IMR-90 (cell line): Measurements from ENCODE around the gene CCNC. TPM values are rescaled to one million over a fixed set of nuclear protein-coding genes. Genes with fewer than 3 reads are reported as not detected.

Experiments used
- ATAC-seq: fragments of 200-7000 bp; cut with Tn5 transposase; 2 replicates; pipeline ENCODE4 v1.9.1; 2020; ENCODE audit warnings: low read depth, mild to moderate bottlenecking, moderate library complexity
- BruUV-seq: library from RNA; stranded (reverse); fragments of 400-500 nt; replicated peaks from 2 replicates; lab custom pipeline; 2021; lab: Mats Ljungman, UMichigan
- CTCF ChIA-PET: fragments of 300-600 bp; formaldehyde crosslinking; extraction: SDS; loops from one replicate; lab custom pipeline; 2021; ENCODE audit warnings: antibody characterized with exemption; lab: Yijun Ruan, JAX
- POLR2A ChIA-PET: fragments of 300-600 bp; sonication (Branson Sonifier 250); formaldehyde crosslinking; loops from one replicate; lab custom pipeline; 2022; ENCODE audit warnings: antibody characterized with exemption; ENCODE audit not compliant: unreplicated experiment; lab: Charles Lee
- DNase-seq: peaks from one replicate; pipeline ENCODE4 v3.0.0; 2013
- H2AFZ ChIP-seq: replicated peaks from 2 replicates; pipeline ENCODE3; 2013; ENCODE audit warnings: low read length, mild to moderate bottlenecking; ENCODE audit not compliant: poor library complexity
- H2AK5ac ChIP-seq: 2 replicates; pipeline ENCODE4 v1.6.1; 2013; ENCODE audit warnings: low read depth, low read length, inconsistent platforms
- H2AK9ac ChIP-seq: replicated peaks from 2 replicates; pipeline ENCODE3; 2013; ENCODE audit warnings: mild to moderate bottlenecking, low read depth, low read length, moderate library complexity; ENCODE audit not compliant: poor library complexity
- H2BK120ac ChIP-seq: 2 replicates; pipeline ENCODE4 v1.6.1; 2013; ENCODE audit warnings: low read depth, low read length, inconsistent platforms
- H2BK15ac ChIP-seq: 3 replicates; pipeline ENCODE4 v1.6.1; 2013; ENCODE audit warnings: low read depth, low read length, inconsistent platforms
- H2BK20ac ChIP-seq: 2 replicates; pipeline ENCODE4 v1.6.1; 2013; ENCODE audit warnings: low read depth, mild to moderate bottlenecking, inconsistent platforms, low read length, moderate library complexity
- H2BK5ac ChIP-seq: 2 replicates; pipeline ENCODE4 v1.6.1; 2013; ENCODE audit warnings: mild to moderate bottlenecking, low read depth, low read length, inconsistent platforms; ENCODE audit not compliant: poor library complexity, severe bottlenecking
- H3K14ac ChIP-seq: replicated peaks from 2 replicates; pipeline ENCODE4 v1.6.1; 2013; ENCODE audit warnings: low read depth, low read length, inconsistent platforms
- H3K18ac ChIP-seq: 2 replicates; pipeline ENCODE4 v1.6.1; 2013; ENCODE audit warnings: low read depth, low read length, control low read depth
- H3K23ac ChIP-seq: 2 replicates; pipeline ENCODE4 v1.6.1; 2013; ENCODE audit warnings: low read depth, low read length, inconsistent platforms
- H3K27ac ChIP-seq: 2 replicates; pipeline ENCODE4 v1.5.1; 2013; ENCODE audit warnings: mild to moderate bottlenecking, control low read depth, low read length; ENCODE audit not compliant: insufficient read depth
- H3K27me3 ChIP-seq: 2 replicates; pipeline ENCODE4 v1.6.1; 2013; ENCODE audit warnings: low read length; ENCODE audit not compliant: control insufficient read depth, insufficient read depth
- H3K36me3 ChIP-seq: 2 replicates; pipeline ENCODE4 v1.6.1; 2013; ENCODE audit warnings: low read length, mixed read lengths; ENCODE audit not compliant: control insufficient read depth, insufficient read depth
- H3K4ac ChIP-seq: 2 replicates; pipeline ENCODE4 v1.6.1; 2013; ENCODE audit warnings: low read depth, low read length, inconsistent platforms
- H3K4me1 ChIP-seq: 2 replicates; pipeline ENCODE4 v1.6.1; 2013; ENCODE audit warnings: low read length, mixed read lengths; ENCODE audit not compliant: control insufficient read depth, insufficient read depth
- H3K4me2 ChIP-seq: 2 replicates; pipeline ENCODE4 v1.6.1; 2013; ENCODE audit warnings: low read depth, mild to moderate bottlenecking, control low read depth, low read length, moderate library complexity
- H3K4me3 ChIP-seq: 2 replicates; pipeline ENCODE4 v1.5.1; 2013; ENCODE audit warnings: low read depth, mild to moderate bottlenecking, control low read depth, low read length, moderate library complexity; ENCODE audit not compliant: insufficient read depth
- H3K56ac ChIP-seq: 2 replicates; pipeline ENCODE4 v1.6.1; 2013; ENCODE audit warnings: low read length, inconsistent platforms; ENCODE audit not compliant: insufficient read depth; ENCODE audit errors: extremely low read depth
- H3K79me1 ChIP-seq, 2 experiments: 2 replicates each; pipeline ENCODE4 v1.6.1; 2013; ENCODE audit warnings: low read length in 2 of 2, inconsistent platforms in 1 of 2, low read depth in 1 of 2
- H3K9ac ChIP-seq: 2 replicates; pipeline ENCODE4 v1.6.1; 2013; ENCODE audit warnings: low read depth, low read length, control low read depth
- H3K9me1 ChIP-seq: 2 replicates; pipeline ENCODE4 v1.6.1; 2013; ENCODE audit warnings: low read length, inconsistent platforms; ENCODE audit not compliant: insufficient read depth
- H3K9me3 ChIP-seq: 2 replicates; pipeline ENCODE4 v1.6.1; 2013; ENCODE audit warnings: low read length; ENCODE audit not compliant: control insufficient read depth, insufficient read depth
- H4K20me1 ChIP-seq: 2 replicates; pipeline ENCODE4 v1.6.1; 2013; ENCODE audit warnings: low read length, inconsistent platforms; ENCODE audit not compliant: insufficient read depth
- H4K5ac ChIP-seq: 2 replicates; pipeline ENCODE4 v1.6.1; 2013; ENCODE audit warnings: mild to moderate bottlenecking, low read depth, low read length, control low read depth
- H4K8ac ChIP-seq, 2 experiments: 2 replicates each; pipeline ENCODE4 v1.6.1; 2013; ENCODE audit warnings: low read depth in 2 of 2, low read length in 2 of 2, control low read depth in 1 of 2, inconsistent platforms in 1 of 2
- H4K91ac ChIP-seq: 2 replicates; pipeline ENCODE4 v1.6.1; 2013; ENCODE audit warnings: low read depth, low read length, inconsistent platforms; ENCODE audit not compliant: insufficient read depth
- BHLHE40 ChIP-seq: fragments of 150-350 bp; IDR thresholded peaks from 2 replicates; pipeline ENCODE4 v1.6.1; 2016; ENCODE audit warnings: mild to moderate bottlenecking, low read depth, low read length
- CEBPB ChIP-seq: IDR thresholded peaks from 2 replicates; pipeline ENCODE4 v1.6.1; 2012; ENCODE audit warnings: low read depth, low read length, improper control_type of control experiment
- CHD1 ChIP-seq: IDR thresholded peaks from 2 replicates; pipeline ENCODE4 v1.6.1; 2012; ENCODE audit warnings: low read depth, low read length, improper control_type of control experiment
- CTCF ChIP-seq: conservative IDR thresholded peaks from 2 replicates; pipeline ENCODE4 v1.5.1; 2012; ENCODE audit warnings: mild to moderate bottlenecking, low read depth, low read length, improper control_type of control experiment
- ELK1 ChIP-seq: fragments of 150-350 bp; IDR thresholded peaks from 2 replicates; pipeline ENCODE4 v1.6.1; 2016; ENCODE audit warnings: low read depth, mild to moderate bottlenecking, low read length, moderate library complexity, borderline replicate concordance
- FOS ChIP-seq: fragments of 150-350 bp; IDR thresholded peaks from 2 replicates; pipeline ENCODE4 v1.6.1; 2016; ENCODE audit warnings: low read depth, low read length
- MAFK ChIP-seq: IDR thresholded peaks from 2 replicates; pipeline ENCODE4 v1.6.1; 2012; ENCODE audit warnings: low read depth, low read length, improper control_type of control experiment
- MAZ ChIP-seq: IDR thresholded peaks from 2 replicates; pipeline ENCODE4 v1.6.1; 2012; ENCODE audit warnings: low read depth, mild to moderate bottlenecking, low read length, improper control_type of control experiment, moderate library complexity, borderline replicate concordance
- MXI1 ChIP-seq: IDR thresholded peaks from 2 replicates; pipeline ENCODE4 v1.6.1; 2012; ENCODE audit warnings: low read depth, mild to moderate bottlenecking, low read length, moderate library complexity, borderline replicate concordance
- NFE2L2 ChIP-seq: fragments of 150-350 bp; IDR thresholded peaks from 2 replicates; pipeline ENCODE4 v1.6.1; 2016; ENCODE audit warnings: low read depth, mild to moderate bottlenecking, low read length
- POLR2A ChIP-seq: IDR thresholded peaks from 2 replicates; pipeline ENCODE4 v1.6.1; 2012; ENCODE audit warnings: mild to moderate bottlenecking, low read depth, low read length
- RAD21 ChIP-seq: IDR thresholded peaks from 2 replicates; pipeline ENCODE4 v1.6.1; 2012; ENCODE audit warnings: low read length, improper control_type of control experiment
- RCOR1 ChIP-seq: IDR thresholded peaks from 2 replicates; pipeline ENCODE4 v1.6.1; 2012; ENCODE audit warnings: mild to moderate bottlenecking, low read length, improper control_type of control experiment; ENCODE audit not compliant: insufficient replicate concordance
- RFX5 ChIP-seq: IDR thresholded peaks from 2 replicates; pipeline ENCODE4 v1.8.0; 2012; ENCODE audit warnings: low read depth, mild to moderate bottlenecking, low read length, moderate library complexity
- SMC3 ChIP-seq: fragments of 150-350 bp; IDR thresholded peaks from 2 replicates; pipeline ENCODE4 v1.6.1; 2016; ENCODE audit warnings: low read depth, mild to moderate bottlenecking, antibody characterized with exemption, low read length, moderate library complexity
- WGBS, 2 experiments: methylation state at CpG; one replicate each; pipeline versions ENCODE4 v1.1.5 to v1.1.7; 2013; ENCODE audit warnings: missing lambda C conversion rate in 2 of 2; ENCODE audit not compliant: insufficient read length in 1 of 2; ENCODE audit errors: extremely low coverage in 2 of 2; 5-methylcytosine and 5-hydroxymethylcytosine counted together
- dilution Hi-C: fragments of 300-500 bp; cut with HindIII; formaldehyde crosslinking; loops from one replicate; pipeline ENCODE4 v1.14.3; 2018; ENCODE audit warnings: low sequenced_read_pairs; ENCODE audit not compliant: unreplicated experiment
- in situ Hi-C: fragments of 300-500 bp; cut with MboI; formaldehyde crosslinking; loops from 3 replicates; pipeline ENCODE4 v1.14.3; 2019; ENCODE audit warnings: low sequenced_read_pairs, inconsistent platforms, mixed read lengths
- intact Hi-C: fragments of 100-400 bp; cut with micrococcal nuclease; formaldehyde crosslinking; loops from 2 replicates; pipeline ENCODE4 v1.10.0; 2022
- polyA plus RNA-seq, 3 experiments: library from polyadenylated mRNA; depleted of rRNA; stranded (reverse); fragments of >200 nt; gene quantifications; 2 replicates each; pipeline ENCODE4 v1.2.3, GENCODE V29; 2012; ENCODE audit warnings: low replicate concordance in 1 of 3
- total RNA-seq: library from RNA; depleted of rRNA; stranded (reverse); fragments of >200 nt; gene quantifications from 2 replicates; pipeline ENCODE4 v1.2.3, GENCODE V29; 2012
- TF ChIP-seq, protein P1 (sequence below): fragments of 150-350 bp; IDR thresholded peaks from 2 replicates; pipeline ENCODE4 v1.6.1; 2017; ENCODE audit warnings: mild to moderate bottlenecking, antibody characterized with exemption, low read length, low read depth

CCNC gene
- total and polyA plus RNA-seq, 2 of the 4 experiments (the other 2 are of a cell fraction) = 30.1 to 95.7 TPM

GRCh38 chr6:99605911-99606655 lies 37.6 kb upstream of the CCNC start:
- DNase-seq (no peak), ATAC-seq (no peak)
- dilution Hi-C loops (no loop called here), in situ Hi-C loops (no loop called here), intact Hi-C loops (no loop called here)
- H3K79me1 ChIP-seq = no peaks in the 10 kb centered on the region
- H3K4me2 ChIP-seq = no peak overlapping the region
- no peak overlapping the region for H3K4ac ChIP-seq
- H2BK5ac ChIP-seq = no peak overlapping the region
- WGBS, 2 experiments = no CpG with 5 or more reads among the region's 16 CpGs
- H2AK9ac ChIP-seq = no peak overlapping the region
- no peak overlapping the region for H4K91ac ChIP-seq
- H2BK15ac ChIP-seq = no peak overlapping the region
- no peak overlapping the region for H2AFZ ChIP-seq
- no TSS peak for BruUV-seq
- no peak overlapping the region for H3K56ac ChIP-seq
- peaks cover 96% of the 10 kb centered on the region for H3K27me3 ChIP-seq
- peaks cover 3% of the 10 kb centered on the region for H3K9me1 ChIP-seq
- no peak overlapping the region for H3K27ac ChIP-seq
- no peak overlapping the region for H3K9ac ChIP-seq
- no peak overlapping the region for H4K5ac ChIP-seq
- no peak overlapping the region for H3K14ac ChIP-seq
- no peak overlapping the region for H4K8ac ChIP-seq
- POLR2A ChIA-PET = no interaction called here
- H3K9me3 ChIP-seq = peaks cover 11% of the 10 kb centered on the region
- H3K36me3 ChIP-seq = no peaks in the 10 kb centered on the region
- H3K18ac ChIP-seq = no peak overlapping the region
- H2AK5ac ChIP-seq = no peak overlapping the region
- TF ChIP-seq RCOR1 (no peak), ELK1 (no peak), MAZ (no peak), RAD21 (no peak), CHD1 (no peak), CEBPB (no peak), NFE2L2 (no peak), MAFK (no peak), MXI1 (no peak), CTCF (no peak), FOS (no peak), BHLHE40 (no peak), SMC3 (no peak), POLR2A (no peak), RFX5 (no peak)
- TF ChIP-seq, protein P1, sequence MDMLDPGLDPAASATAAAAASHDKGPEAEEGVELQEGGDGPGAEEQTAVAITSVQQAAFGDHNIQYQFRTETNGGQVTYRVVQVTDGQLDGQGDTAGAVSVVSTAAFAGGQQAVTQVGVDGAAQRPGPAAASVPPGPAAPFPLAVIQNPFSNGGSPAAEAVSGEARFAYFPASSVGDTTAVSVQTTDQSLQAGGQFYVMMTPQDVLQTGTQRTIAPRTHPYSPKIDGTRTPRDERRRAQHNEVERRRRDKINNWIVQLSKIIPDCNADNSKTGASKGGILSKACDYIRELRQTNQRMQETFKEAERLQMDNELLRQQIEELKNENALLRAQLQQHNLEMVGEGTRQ = no peak
- no peak overlapping the region for H3K4me3 ChIP-seq
- no peaks in the 10 kb centered on the region for H3K4me1 ChIP-seq
- H2BK120ac ChIP-seq = no peak overlapping the region
- CTCF ChIA-PET = no interaction called here
- no peaks in the 10 kb centered on the region for H4K20me1 ChIP-seq
- H2BK20ac ChIP-seq = no peak overlapping the region
- no peak overlapping the region for H3K23ac ChIP-seq
